Activated CD8-positive, alpha-beta memory T cell treated with anti-CD3 and anti-CD28 coated beads for 48 hours (primary cell): ENCODE measurements around the gene WBP4.
"Not testable (repeated sequence)": the region's sequence is repeated elsewhere in the genome, so short reads cannot be mapped to it uniquely, and the experiment has no call there.

Source experiments
- DNase-seq, 3 experiments: peaks; one replicate each; pipeline ENCODE4 v3.0.0-alpha.2; 2020; ENCODE audit warnings: low read depth in 2 of 3, low spot score in 2 of 3

Gene WBP4, protein sequence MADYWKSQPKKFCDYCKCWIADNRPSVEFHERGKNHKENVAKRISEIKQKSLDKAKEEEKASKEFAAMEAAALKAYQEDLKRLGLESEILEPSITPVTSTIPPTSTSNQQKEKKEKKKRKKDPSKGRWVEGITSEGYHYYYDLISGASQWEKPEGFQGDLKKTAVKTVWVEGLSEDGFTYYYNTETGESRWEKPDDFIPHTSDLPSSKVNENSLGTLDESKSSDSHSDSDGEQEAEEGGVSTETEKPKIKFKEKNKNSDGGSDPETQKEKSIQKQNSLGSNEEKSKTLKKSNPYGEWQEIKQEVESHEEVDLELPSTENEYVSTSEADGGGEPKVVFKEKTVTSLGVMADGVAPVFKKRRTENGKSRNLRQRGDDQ

DNA sequence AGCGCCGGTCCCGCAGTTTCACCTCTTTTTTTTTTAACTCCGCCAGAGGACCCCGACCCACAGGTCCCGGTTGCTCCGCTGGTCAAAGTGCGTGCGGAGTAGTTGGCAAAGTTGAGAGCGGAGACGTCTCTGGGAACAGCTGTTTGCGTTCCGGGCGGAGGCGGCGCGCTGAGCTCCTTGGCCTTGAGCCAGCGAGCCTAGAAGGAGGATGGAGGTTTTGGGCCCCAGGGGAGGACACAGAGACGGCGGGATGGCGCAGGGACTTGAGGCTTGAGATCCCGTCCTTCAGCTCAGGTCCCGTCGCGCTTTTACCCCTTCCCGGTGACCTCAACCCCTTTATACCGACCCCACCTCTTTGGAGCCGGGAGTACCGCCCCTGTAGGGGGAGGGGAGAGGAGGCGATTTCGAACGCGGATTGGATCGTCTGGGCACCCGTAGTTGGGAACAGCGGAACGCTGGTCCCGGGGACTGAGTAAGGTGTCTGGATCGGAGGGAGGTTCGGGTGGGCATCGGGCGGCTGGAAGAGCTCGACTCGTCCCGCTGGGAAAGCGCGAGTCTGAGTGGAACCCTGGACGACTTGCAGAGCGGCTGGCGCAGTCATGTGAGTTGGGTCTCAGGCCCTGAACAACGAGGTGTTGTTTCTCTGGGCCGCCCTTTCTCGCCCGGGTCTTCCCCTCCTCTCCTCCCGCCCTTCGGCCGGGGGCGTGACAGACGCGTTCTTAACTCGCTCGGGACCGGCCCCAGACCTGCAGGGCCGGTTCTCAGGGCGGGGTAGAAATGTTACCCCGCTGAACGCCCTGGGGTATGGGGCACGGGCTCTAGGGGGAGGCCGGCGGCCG, at the start of gene WBP4:
Gene WBP4, plus strand, starts transcription at position 435 of the 839 bp plus-strand sequence. Its CDS starts 165 bp downstream, at position 600.
- DNase-seq: peak; percentile 77 to 93 (median 77)

DNA sequence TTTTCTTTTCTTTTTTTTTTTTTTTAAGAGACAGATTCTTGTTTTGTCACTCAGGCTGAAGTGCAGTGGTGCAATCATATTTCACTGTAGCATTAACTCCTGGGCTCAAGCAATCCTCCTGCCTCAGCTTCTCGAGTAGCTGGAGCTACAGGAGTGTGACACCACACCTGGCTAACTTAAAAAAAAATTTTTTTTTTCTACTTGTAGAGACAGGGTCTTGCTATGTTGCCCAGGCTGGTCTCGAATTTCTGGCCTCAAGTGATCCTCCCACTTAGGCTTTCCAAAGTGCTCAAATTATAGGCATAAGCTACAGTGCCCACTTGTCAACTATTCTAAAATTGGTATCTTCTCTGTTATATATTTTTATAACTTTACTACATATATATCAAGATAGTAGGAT, 48.8 kb upstream of the WBP4 start:
- DNase-seq: no peak

DNA sequence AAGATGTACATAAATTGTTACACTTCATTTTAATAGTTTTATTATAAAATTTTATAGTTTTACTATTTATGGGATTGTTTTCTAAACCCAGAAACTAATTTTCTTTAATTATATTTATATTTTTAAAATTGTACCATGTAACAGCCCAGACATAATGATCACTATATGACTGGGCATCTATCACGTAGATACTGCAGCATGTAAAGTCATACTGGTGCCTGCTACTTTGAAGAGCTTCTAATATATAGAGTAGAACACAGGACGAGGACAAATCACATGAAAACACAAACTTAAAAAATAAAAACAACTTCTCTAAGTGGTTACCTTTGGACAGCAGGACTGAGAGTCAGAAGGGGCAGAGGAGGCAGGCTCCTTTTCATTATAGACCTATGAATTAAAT, 47.5 kb upstream of the WBP4 start:
- no peak for DNase-seq

DNA sequence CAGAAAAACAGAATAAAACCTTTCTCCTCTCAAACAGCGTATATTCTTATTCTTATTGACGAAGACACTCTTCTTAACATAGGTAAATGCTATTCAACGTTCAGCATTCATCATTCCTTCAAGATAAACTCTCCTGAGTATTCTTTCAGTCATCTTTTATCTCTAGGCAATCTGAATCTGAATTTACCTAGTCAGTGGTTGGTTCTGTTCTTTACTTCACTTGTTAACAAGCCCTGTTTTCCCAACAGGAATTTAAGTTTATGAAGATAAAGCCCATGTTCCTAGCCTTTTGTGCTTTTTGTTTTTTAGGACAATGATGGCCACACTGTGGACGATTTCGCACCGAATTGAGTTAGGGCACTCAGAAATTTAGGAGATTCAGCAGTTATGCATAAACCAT, 45.4 kb upstream of the WBP4 start:
- DNase-seq: no peak

DNA sequence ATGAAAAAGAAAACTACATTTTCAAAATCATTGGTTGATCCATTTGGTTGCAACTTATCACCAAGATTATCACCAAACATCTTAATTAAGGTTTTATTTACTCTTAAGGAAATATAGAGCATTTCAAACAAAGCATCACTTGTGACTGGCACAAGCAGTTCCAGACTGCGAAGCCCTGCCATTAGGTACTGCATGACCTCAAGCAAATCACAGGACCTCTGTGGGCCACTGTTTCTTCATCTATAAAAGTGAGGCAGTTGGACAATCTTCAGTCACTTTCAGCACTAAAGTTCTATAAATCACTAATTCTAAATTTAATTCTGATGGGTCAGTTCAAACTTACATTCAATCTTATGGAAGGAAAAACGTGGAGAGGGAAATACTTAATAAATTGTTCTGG, 44.1 kb upstream of the WBP4 start:
- DNase-seq: no peak

DNA sequence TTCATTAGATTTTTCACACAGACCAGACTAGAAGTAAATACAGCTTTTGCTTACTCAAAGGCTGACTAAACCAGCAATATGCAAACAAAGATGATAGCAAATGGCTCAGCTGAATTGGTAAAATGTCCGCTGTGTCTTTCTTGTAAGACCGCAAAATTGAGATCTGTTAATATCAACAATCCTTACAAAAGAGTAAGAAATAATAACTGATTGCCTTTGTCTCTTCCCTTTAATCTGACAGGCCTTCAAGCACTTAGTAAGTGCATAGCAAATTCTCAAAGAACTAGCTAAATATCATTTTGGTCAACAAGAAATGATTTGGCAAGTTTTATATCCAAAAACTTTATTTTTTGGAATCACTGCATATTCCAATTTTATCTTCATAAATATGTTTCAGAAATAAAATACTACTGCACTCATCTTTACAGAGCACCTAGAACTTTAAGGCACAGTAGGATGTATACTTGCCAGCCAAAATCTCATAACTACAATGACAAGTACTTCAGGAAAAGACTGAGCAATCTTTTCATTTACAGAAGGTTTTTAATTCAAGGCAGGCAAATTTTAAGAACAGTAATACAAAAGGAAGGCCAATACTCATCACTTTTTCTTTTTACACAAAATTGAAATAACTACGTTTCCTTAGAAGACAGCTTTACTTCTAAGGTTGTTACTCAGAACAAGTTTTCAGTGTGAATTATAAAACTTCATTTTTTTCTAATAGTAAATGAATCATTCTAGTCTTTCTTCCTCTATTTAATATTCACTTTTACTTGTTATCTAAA, 43.3 kb upstream of the WBP4 start:
- no peak for DNase-seq

DNA sequence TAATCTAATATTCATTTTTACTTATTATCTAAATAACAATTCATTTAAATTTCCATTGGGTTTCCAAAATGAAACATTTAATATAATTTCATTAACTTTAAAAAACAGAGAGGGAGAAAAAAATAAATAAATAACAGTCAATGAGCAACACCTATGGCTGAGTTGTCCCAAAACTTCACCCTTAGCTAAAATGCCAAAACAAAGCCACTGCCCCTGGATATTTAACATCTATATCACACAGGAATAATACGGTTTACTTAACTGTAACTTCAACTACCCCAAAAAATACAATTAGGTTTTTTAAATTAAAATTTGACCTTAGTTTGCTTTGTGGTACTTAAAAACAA, 42.7 kb upstream of the WBP4 start:
- no peak for DNase-seq

DNA sequence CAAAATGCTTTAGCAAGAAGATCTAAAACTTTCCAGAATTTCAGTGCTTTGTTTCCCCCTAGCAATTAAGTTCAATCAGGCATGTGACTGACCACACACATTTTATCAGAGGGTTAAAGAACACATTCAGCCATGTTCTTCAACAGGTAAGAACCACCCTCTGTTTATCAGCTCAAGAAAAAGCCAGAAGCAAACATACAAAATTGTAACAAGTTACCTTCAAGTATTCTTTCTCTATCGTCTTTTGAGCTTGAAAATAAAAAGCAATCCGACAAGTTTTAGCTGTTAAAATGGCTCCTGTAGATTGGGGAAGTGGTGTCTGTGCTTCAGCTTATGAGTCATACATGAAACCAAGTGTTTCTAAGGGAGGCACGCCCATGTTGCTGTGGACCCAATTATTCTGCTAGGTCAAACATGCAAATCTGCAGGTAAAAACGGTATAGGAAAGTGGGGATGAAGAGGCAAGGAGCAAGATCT, 42.3 kb upstream of the WBP4 start, which contains the start of gene ELF1:
Gene ELF1, minus strand, starts transcription at position 306 of the 477 bp plus-strand sequence. CDS start 37,262 bp downstream, outside the sequence.
- no peak for DNase-seq

DNA sequence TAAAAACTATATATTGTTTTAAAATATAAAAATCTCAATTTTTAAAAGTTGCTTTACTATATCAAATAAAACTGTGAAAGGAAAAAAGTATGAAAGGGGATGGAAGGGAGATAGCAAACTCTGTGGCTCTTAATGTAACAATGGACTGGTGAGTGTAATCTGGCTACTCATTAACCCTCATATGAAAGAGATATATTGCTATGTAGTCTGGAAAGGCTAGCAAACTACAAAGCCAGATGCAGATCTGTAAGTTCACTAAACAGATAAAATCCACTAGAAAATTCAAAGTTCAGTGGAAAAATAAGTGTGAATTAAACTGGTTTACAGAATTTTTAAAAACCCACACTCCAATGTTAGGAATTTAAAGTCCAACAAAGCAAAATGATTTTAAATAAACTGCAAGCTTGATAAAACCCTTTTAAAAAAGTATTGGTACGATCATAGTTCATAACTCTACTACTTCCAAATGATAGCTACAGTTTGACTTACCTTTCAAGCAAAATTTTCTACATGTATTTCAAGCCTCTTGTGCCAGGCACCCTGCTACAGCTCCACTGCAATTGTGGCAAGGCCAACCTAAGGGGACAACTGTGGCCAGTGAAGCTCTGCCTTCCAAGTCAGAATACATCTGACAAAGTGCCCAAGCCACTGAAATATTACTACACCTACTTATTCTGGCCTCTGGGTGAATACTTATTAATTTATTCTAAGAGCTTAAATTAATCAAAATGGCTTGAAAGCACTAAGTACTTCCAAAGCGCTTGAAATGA, 41.5 kb upstream of the WBP4 start:
- DNase-seq: no peak

DNA sequence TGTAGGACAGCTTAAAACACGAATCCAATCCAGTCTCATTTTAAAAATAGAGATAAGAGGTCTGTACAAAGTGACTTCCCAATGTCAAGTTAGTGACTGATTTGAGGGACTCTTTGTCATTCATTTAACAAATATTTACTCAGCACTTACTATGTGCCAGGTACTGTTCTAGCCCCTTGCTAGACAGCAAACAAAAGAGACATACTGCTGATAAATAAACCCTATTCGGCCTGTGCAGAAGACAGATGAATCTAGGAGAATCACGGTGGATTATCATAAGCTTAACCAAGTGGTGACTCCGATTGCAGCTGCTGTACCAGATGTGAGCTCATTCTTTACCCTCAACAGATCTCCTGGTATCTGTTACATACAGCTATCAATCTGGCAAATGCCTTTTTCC, 35.8 kb upstream of the WBP4 start:
- DNase-seq: no peak

DNA sequence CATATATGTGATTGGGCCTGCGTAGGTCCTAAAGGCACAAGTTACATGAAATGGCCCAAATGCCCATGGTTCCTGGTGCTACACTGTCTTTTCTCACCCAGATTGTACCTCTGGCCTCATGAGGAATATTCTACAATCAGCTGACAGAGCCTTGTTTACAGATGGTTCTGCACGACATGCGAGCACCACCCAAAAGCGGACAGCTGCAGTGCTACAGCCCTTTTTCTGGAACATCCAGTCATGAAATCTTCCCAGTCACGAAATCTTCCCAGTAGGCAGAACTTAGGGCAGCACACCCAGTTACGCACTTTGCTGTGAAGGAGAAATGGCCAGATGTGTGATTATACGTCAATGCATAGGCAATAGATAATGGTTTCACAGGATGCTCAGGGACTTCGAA, 34.5 kb upstream of the WBP4 start:
- no peak for DNase-seq

DNA sequence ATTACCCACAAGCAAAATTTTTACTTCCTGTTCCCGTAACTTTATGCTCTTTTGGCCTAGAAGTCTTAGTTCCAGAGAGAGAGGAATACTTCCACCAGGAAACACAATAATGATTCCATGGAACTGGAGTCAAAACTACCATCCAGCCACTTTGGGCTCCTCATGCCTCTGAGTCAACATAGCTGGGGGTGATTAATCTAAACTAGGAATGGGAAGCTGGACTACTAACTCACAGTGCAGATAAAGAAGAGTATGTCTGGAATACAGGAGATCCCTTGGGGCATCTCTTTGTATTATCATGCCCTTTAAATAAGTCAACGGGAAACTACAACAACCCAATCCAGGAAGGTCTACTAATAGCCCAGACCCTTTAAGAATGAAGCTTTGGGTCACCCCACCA, 33.3 kb upstream of the WBP4 start:
- DNase-seq: no peak

DNA sequence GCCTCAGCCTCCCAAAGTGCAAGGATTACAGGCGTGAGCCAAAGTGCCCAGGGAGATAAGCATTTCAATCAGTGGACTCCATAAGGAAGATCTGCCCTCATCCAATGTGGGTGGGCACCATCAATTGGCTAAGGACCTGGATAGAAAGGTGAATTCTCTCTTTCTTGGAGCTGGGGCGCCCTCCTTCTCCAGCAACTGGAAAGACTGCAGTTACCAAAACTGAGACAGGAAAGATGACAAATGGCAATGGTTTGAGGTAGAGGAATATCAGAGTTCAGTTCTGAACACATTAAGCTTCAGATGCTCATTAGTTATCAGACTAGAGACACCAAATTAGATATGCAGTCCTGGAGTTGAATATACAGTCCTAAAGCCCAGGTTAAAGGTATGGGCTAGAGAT, 31.7 kb upstream of the WBP4 start:
- DNase-seq: no peak

DNA sequence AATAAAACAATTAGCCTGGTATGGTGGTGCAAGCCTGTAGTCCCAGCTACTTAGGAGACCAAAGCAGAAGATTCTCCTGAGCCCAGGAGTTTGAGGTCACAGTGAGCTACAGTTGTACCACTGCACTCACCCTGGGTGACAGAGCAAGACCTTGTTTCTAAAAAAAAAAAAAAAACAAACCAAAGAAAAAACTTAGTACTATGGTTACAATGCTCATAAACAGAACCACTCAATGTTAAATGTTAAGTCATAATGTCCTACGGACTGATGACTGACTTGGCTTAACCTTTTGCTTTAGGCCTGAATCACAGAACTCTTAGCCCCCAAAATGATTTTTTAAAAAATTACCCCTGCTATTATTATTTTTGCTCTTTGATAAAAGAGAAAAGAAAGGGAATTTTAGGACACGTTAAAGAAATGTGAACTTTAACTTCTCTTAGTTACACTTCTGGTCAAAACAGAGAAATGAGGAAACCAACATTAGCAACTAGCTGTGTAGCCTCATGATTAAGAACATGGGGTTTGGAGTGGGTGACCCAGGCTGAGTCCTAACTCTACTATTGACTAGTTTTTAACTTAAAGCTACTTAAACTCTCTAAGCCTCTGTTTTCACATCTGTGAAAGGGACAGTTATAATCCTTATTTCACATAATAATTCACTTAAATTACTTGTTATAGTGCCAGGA, 28.5 kb upstream of the WBP4 start:
- no peak for DNase-seq

DNA sequence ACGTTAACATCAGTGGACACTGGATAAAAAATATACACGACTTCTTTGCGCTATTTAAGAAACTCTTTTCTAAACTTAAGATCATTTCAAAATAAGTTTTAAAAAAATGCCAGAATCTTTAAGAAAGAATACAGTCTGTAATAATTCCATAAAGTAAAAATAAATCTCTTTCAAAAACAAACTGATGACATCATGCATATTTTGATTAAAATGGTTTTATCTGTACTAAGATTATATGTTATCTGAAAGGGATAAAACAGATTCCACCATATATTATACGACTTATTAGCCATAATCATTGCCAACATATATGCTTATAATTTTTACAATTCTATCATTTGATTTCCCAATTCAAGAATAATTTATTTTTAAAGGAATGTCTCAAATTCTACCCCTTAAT, 26.9 kb upstream of the WBP4 start:
- DNase-seq: no peak

DNA sequence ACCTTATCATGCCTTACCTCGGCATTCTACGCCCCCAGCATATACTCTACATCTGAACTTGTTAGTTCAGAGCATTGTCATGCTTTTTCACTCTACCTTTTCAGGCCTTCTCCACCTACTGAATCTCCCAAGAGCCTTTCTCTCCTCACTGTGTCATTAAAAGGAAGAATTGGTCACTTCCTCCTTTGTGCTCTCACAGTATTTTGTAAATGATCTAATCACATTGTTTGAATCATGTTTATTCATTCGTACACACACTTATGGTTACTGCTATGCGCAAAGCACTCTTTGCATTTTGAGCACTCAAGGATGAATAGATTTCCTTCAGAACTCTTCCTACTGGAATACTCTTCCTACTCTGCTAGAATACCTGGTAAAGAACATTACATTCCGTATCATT, 26.4 kb upstream of the WBP4 start:
- no peak for DNase-seq

DNA sequence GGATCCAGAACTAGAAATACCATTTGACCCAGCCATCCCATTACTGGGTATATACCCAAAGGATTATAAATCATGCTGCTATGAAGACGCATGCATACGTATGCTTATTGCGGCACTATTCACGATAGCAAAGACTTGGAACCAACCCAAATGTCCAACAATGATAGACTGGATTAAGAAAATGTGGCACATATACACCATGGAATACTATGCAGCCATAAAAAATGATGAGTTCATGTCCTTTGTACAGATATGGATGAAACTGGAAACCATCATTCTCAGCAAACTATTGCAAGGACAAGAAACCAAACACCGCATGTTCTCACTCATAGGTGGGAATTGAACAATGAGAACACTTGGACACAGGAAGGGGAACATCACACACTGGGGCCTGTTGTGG, 24.8 kb upstream of the WBP4 start:
- not testable (repeated sequence) for DNase-seq

DNA sequence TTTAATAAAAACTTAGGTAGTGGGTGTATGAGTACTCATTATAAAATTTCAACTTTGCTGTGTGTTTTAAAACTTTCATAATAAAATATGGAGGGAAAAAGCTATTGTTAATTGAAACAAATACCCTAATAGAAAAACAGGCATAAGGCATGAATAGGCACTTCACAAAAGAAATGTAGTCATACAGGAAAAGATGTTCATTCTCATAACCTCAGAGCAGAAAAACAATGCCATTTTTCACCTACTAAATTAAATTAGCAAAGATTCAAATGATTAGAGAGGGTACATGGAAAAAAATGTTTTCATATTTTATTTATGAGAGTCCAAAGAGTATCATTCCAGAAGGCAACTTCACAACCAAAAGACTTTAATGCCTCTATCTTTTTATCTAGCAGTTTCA, 21.6 kb upstream of the WBP4 start:
- no peak for DNase-seq

DNA sequence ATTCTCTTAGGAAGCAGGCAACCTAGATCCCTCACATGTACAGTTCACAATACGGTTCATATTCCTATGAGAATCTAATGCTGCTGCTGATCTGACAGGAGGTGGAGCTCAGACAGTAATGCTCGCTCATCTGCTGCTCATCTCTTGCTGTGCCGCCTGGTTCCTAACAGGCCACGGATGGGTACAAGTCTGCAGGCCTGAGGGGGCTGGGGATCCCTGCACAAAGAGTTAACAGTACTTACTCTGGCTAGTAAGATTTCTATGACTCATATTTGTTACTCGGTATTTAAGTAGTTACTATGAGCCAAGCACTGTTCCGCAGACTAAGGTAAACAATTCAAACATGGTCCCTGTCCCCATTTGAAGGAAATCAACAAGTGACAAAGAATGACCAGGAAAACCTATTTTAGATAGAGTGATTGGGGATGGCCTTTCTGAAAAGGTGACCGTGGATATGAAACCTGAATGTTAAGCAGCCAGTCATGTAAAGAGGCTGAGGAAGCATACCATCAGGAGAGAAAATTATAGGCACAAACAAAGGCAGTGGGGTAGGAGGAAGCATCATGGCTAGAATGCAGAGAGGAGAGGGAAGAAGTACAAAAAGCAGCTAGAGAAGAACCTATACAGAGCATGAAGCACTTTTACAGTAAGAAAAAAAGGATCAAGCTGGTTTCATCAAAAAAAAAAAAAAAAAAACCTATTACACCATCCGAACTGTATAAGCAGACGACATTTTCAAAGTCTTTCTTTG, 20.6 kb upstream of the WBP4 start:
- no peak for DNase-seq
